ENCODE data around the gene ZEB2. TPM values are rescaled to one million over a fixed set of nuclear protein-coding genes. Genes with fewer than 3 reads are reported as not detected.

The ZEB2 gene
- total RNA-seq, 3 donors from 2014 or later = 53.7 to 225 (median 83.2) TPM

- H3K27ac ChIP-seq = no peak overlapping the region
- no peak overlapping the region for H3K4me3 ChIP-seq
- DNase-seq (ENCODE audit: low spot score in 2 of 2) = no peak
- no peaks in the 10 kb centered on the region for H3K36me3 ChIP-seq
- H3K27me3 ChIP-seq = no peaks in the 10 kb centered on the region
- no peaks in the 10 kb centered on the region for H3K4me1 ChIP-seq
- TF ChIP-seq POLR2A (IDR thresholded peaks at IDR 0.05) (no peak), CTCF (IDR thresholded peaks at IDR 0.05) (no peak), POLR2AphosphoS5 (IDR thresholded peaks at IDR 0.05) (no peak)
- intact Hi-C loops (cut with DNase I; ENCODE audit: low total_unique reads) = no loop called here
- no peaks in the 10 kb centered on the region for H3K9me3 ChIP-seq
Measured at GRCh38 chr2:144377914-144378313, 142.0 kb downstream of the ZEB2 start.

GRCh38 chr2:144376926-144377325 lies 143.0 kb downstream of the ZEB2 start:
- no peak for DNase-seq (ENCODE audit: low spot score in 2 of 2)
- Histone ChIP-seq H3K4me3 (no peak overlapping the region), H3K9me3 (no peaks in the 10 kb centered on the region), H3K36me3 (no peaks in the 10 kb centered on the region), H3K27ac (no peak overlapping the region), H3K4me1 (no peaks in the 10 kb centered on the region), H3K27me3 (no peaks in the 10 kb centered on the region)
- TF ChIP-seq CTCF (IDR thresholded peaks at IDR 0.05) = no peak
- TF ChIP-seq POLR2A (IDR thresholded peaks at IDR 0.05) = no peak
- TF ChIP-seq POLR2AphosphoS5 (IDR thresholded peaks at IDR 0.05) = no peak
- intact Hi-C loops (cut with DNase I; ENCODE audit: low total_unique reads) = no loop called here

GRCh38 chr2:144376460-144376859 lies 143.5 kb downstream of the ZEB2 start:
- Histone ChIP-seq H3K27me3 (no peaks in the 10 kb centered on the region), H3K9me3 (no peaks in the 10 kb centered on the region), H3K4me1 (no peaks in the 10 kb centered on the region), H3K36me3 (no peaks in the 10 kb centered on the region), H3K4me3 (no peak overlapping the region), H3K27ac (no peak overlapping the region)
- no peak for TF ChIP-seq CTCF (IDR thresholded peaks at IDR 0.05)
- no peak for TF ChIP-seq POLR2AphosphoS5 (IDR thresholded peaks at IDR 0.05)
- no peak for DNase-seq (ENCODE audit: low spot score in 2 of 2)
- intact Hi-C loops (cut with DNase I; ENCODE audit: low total_unique reads) = no loop called here

GRCh38 chr2:144374163-144374661 lies 145.7 kb downstream of the ZEB2 start:
- H3K27me3 ChIP-seq = no peaks in the 10 kb centered on the region
- H3K27ac ChIP-seq = no peak overlapping the region
- H3K4me1 ChIP-seq = no peaks in the 10 kb centered on the region
- no peaks in the 10 kb centered on the region for H3K9me3 ChIP-seq
- no peak overlapping the region for H3K4me3 ChIP-seq
- intact Hi-C loops (cut with DNase I; ENCODE audit: low total_unique reads) = no loop called here
- DNase-seq (ENCODE audit: low spot score in 2 of 2) = no peak
- TF ChIP-seq CTCF (IDR thresholded peaks at IDR 0.05) = no peak
- TF ChIP-seq POLR2AphosphoS5 (IDR thresholded peaks at IDR 0.05) = no peak
- TF ChIP-seq POLR2A (IDR thresholded peaks at IDR 0.05) = no peak
- no peaks in the 10 kb centered on the region for H3K36me3 ChIP-seq

- peak overlapping the region; percentile 13 to 30 for H3K27ac ChIP-seq
- H3K27me3 ChIP-seq = no peaks in the 10 kb centered on the region
- intact Hi-C loops (cut with DNase I; ENCODE audit: low total_unique reads) = no loop called here
- TF ChIP-seq POLR2A (IDR thresholded peaks at IDR 0.05) (no peak), POLR2AphosphoS5 (IDR thresholded peaks at IDR 0.05) (no peak), CTCF (IDR thresholded peaks at IDR 0.05) (no peak)
- no peaks in the 10 kb centered on the region for H3K36me3 ChIP-seq
- no peak for DNase-seq (ENCODE audit: low spot score in 2 of 2)
- peak overlapping the region in 2 of 3 donors; percentile 14 to 25 for H3K4me3 ChIP-seq
- H3K4me1 ChIP-seq = no peaks in the 10 kb centered on the region
- no peaks in the 10 kb centered on the region for H3K9me3 ChIP-seq
Measured at GRCh38 chr2:144372410-144373080, 147.4 kb downstream of the ZEB2 start.

All from breast epithelium (tissue), 4 donors.